Measurements from ENCODE around the gene TNIP1.

The TNIP1 gene

GRCh38 chr5:151041577-151042268, 39.1 kb downstream of the TNIP1 start:
- DNase-seq (ENCODE audit: low read depth in 1 of 2, low spot score in 1 of 2) = no peak

- DNase-seq (ENCODE audit: low read depth in 1 of 2, low spot score in 1 of 2) = no peak
These were observed 40.6 kb downstream of the TNIP1 start for GRCh38 chr5:151040211-151040747.

- no peak for DNase-seq (ENCODE audit: low read depth in 1 of 2, low spot score in 1 of 2)
These were observed 41.2 kb downstream of the TNIP1 start for GRCh38 chr5:151039665-151040064.

GRCh38 chr5:151038801-151039238, 42.0 kb downstream of the TNIP1 start:
- DNase-seq (ENCODE audit: low read depth in 1 of 2, low spot score in 1 of 2) = no peak

GRCh38 chr5:151038412-151038745, 42.5 kb downstream of the TNIP1 start:
- no peak for DNase-seq (ENCODE audit: low read depth in 1 of 2, low spot score in 1 of 2)

GRCh38 chr5:151037561-151038411, 43.0 kb downstream of the TNIP1 start:
- DNase-seq (ENCODE audit: low read depth in 1 of 2, low spot score in 1 of 2) = no peak

GRCh38 chr5:151036556-151036955, 44.3 kb downstream of the TNIP1 start:
- no peak for DNase-seq (ENCODE audit: low read depth in 1 of 2, low spot score in 1 of 2)

GRCh38 chr5:151034422-151035379, 46.1 kb downstream of the TNIP1 start:
- DNase-seq (ENCODE audit: low read depth in 1 of 2, low spot score in 1 of 2) = no peak

GRCh38 chr5:151033217-151033934, 47.5 kb downstream of the TNIP1 start:
- DNase-seq (ENCODE audit: low read depth in 1 of 2, low spot score in 1 of 2) = no peak

GRCh38 chr5:151031554-151031953, 49.3 kb downstream of the TNIP1 start:
- no peak for DNase-seq (ENCODE audit: low read depth in 1 of 2, low spot score in 1 of 2)

GRCh38 chr5:151030379-151030778, 50.5 kb downstream of the TNIP1 start:
- DNase-seq (ENCODE audit: low read depth in 1 of 2, low spot score in 1 of 2) = no peak

GRCh38 chr5:151030056-151030336, 50.8 kb downstream of the TNIP1 start:
- no peak for DNase-seq (ENCODE audit: low read depth in 1 of 2, low spot score in 1 of 2)

- no peak for DNase-seq (ENCODE audit: low read depth in 1 of 2, low spot score in 1 of 2)
These were observed 51.4 kb downstream of the TNIP1 start for GRCh38 chr5:151029179-151030055.

GRCh38 chr5:151028717-151029116, 52.1 kb downstream of the TNIP1 start:
- DNase-seq (ENCODE audit: low read depth in 1 of 2, low spot score in 1 of 2) = no peak

- no peak for DNase-seq (ENCODE audit: low read depth in 1 of 2, low spot score in 1 of 2)
These were observed 52.8 kb downstream of the TNIP1 start for GRCh38 chr5:151027961-151028479.

GRCh38 chr5:151026679-151027078, 54.2 kb downstream of the TNIP1 start:
- no peak for DNase-seq (ENCODE audit: low read depth in 1 of 2, low spot score in 1 of 2)

GRCh38 chr5:151026088-151026487, 54.7 kb downstream of the TNIP1 start:
- DNase-seq (ENCODE audit: low read depth in 1 of 2, low spot score in 1 of 2) = no peak

GRCh38 chr5:151025250-151025606, 55.6 kb downstream of the TNIP1 start:
- no peak for DNase-seq (ENCODE audit: low read depth in 1 of 2, low spot score in 1 of 2)

- DNase-seq (ENCODE audit: low read depth in 1 of 2, low spot score in 1 of 2) = no peak
These were observed 56.2 kb downstream of the TNIP1 start for GRCh38 chr5:151024440-151025249.
